SK-N-SH (cell line): ENCODE data around the gene MTPN. TPM values are rescaled to one million over a fixed set of nuclear protein-coding genes. Genes with fewer than 3 reads are reported as not detected.

Experiments
- CTCF ChIA-PET: fragments of 300-600, 350-600 bp; formaldehyde crosslinking; extraction: SDS; loops from one replicate; lab custom pipeline; 2021; lab: Yijun Ruan, JAX
- POLR2A ChIA-PET: fragments of 350-600 bp; sonication (Branson Sonifier 250); formaldehyde crosslinking; extraction: SDS; loops from one replicate; lab custom pipeline; 2020; ENCODE audit warnings: antibody characterized with exemption, inconsistent platforms; lab: Yijun Ruan, JAX
- DNase-seq: peaks from one replicate; pipeline ENCODE4 v3.0.0; 2012
- H2AFZ ChIP-seq: fragments of 200-600 bp; sonication (generic); 2 replicates; pipeline ENCODE4 v1.8.1; 2016; ENCODE audit warnings: antibody characterized with exemption, mild to moderate bottlenecking, low read depth
- H3F3A ChIP-seq: fragments of 200-600 bp; sonication (generic); replicated peaks from 2 replicates; pipeline ENCODE3; 2016; ENCODE audit warnings: antibody characterized with exemption, mild to moderate bottlenecking; ENCODE audit not compliant: insufficient read depth
- H3K27ac ChIP-seq, 2 experiments: fragments of 200-500 bp in 1 of 2; fragments of 200-600 bp in 1 of 2; sonication (Bioruptor generic) in 1 of 2; sonication (generic), shearing (Covaris generic) in 1 of 2; 2 replicates each; pipeline versions ENCODE4 v1.5.1 to v1.6.1; 2014 to 2016; ENCODE audit warnings: low read depth in 2 of 2, inconsistent platforms in 1 of 2, low read length in 1 of 2, mild to moderate bottlenecking in 1 of 2, mixed read lengths in 1 of 2
- H3K27me3 ChIP-seq: fragments of 200-600 bp; sonication (generic), shearing (Covaris generic); 2 replicates; pipeline ENCODE4 v1.6.1; 2016; ENCODE audit warnings: mixed run types; ENCODE audit not compliant: insufficient read depth
- H3K36me3 ChIP-seq, 2 experiments: fragments of 200-500 bp in 1 of 2; fragments of 200-600 bp in 1 of 2; sonication (Bioruptor generic) in 1 of 2; sonication (generic) in 1 of 2; replicated peaks in 1 of 2; 2 replicates each; pipeline versions ENCODE3 to v1.5.1; 2014 to 2016; ENCODE audit warnings: low read length in 1 of 2, mild to moderate bottlenecking in 1 of 2; ENCODE audit not compliant: insufficient read depth in 2 of 2, control insufficient read depth in 1 of 2
- H3K4me1 ChIP-seq, 2 experiments: fragments of 200-500 bp in 1 of 2; fragments of 200-600 bp in 1 of 2; sonication (Bioruptor generic) in 1 of 2; sonication (generic), shearing (Covaris generic) in 1 of 2; 2 replicates each; pipeline versions ENCODE4 v1.5.1 to v1.6.1; 2014 to 2016; ENCODE audit warnings: low read depth in 1 of 2, low read length in 1 of 2, mixed run types in 1 of 2; ENCODE audit not compliant: insufficient read depth in 2 of 2, control insufficient read depth in 1 of 2
- H3K4me2 ChIP-seq: fragments of 200-600 bp; sonication (generic), shearing (Covaris generic); 2 replicates; pipeline ENCODE4 v1.6.1; 2017; ENCODE audit warnings: mixed run types
- H3K4me3 ChIP-seq, 2 experiments: fragments of 200-500 bp in 1 of 2; fragments of 200-600 bp in 1 of 2; sonication (Bioruptor generic) in 1 of 2; sonication (generic), shearing (Covaris generic) in 1 of 2; 2 replicates each; pipeline versions ENCODE4 v1.5.1 to v1.8.1; 2014 to 2016; ENCODE audit warnings: low read depth in 2 of 2, inconsistent platforms in 1 of 2, low read length in 1 of 2, mild to moderate bottlenecking in 1 of 2, mixed read lengths in 1 of 2, moderate library complexity in 1 of 2
- H3K79me2 ChIP-seq: fragments of 200-600 bp; sonication (generic); 2 replicates; pipeline ENCODE4 v1.8.1; 2017; ENCODE audit warnings: mild to moderate bottlenecking; ENCODE audit not compliant: insufficient read depth
- H3K9ac ChIP-seq: fragments of 200-600 bp; sonication (generic); 2 replicates; pipeline ENCODE4 v1.6.1; 2017; ENCODE audit warnings: mixed run types
- H3K9me2 ChIP-seq: fragments of 200-600 bp; sonication (generic); 2 replicates; pipeline ENCODE4 v1.6.1; 2017; ENCODE audit warnings: mixed run types
- H3K9me3 ChIP-seq: fragments of 200-600 bp; sonication (generic); 2 replicates; pipeline ENCODE4 v1.6.1; 2017; ENCODE audit warnings: mixed run types, mild to moderate bottlenecking, moderate library complexity
- H4K20me1 ChIP-seq: fragments of 200-600 bp; sonication (generic); 2 replicates; pipeline ENCODE4 v1.6.1; 2017; ENCODE audit warnings: mild to moderate bottlenecking, mixed run types; ENCODE audit not compliant: insufficient read depth
- EZH2phosphoT487 ChIP-seq: fragments of 200-600 bp; sonication (generic); IDR thresholded peaks from 2 replicates; pipeline ENCODE4 v1.6.1; 2017; ENCODE audit warnings: low read depth, mixed run types, mild to moderate bottlenecking, antibody characterized with exemption, moderate library complexity, borderline replicate concordance
- FOSL2 ChIP-seq: IDR thresholded peaks from 2 replicates; pipeline ENCODE4 v1.4.0; 2012; ENCODE audit warnings: low read depth, mild to moderate bottlenecking, moderate library complexity, borderline replicate concordance
- FOXM1 ChIP-seq: IDR thresholded peaks from 2 replicates; pipeline ENCODE4 v1.4.0; 2012; ENCODE audit warnings: low read depth, mild to moderate bottlenecking
- NFIC ChIP-seq: IDR thresholded peaks from 2 replicates; pipeline ENCODE4 v1.4.0; 2012; ENCODE audit warnings: borderline replicate concordance
- NRF1 ChIP-seq: IDR thresholded peaks from 2 replicates; pipeline ENCODE4 v1.6.1; 2012; ENCODE audit warnings: low read depth, mild to moderate bottlenecking, low read length
- POLR2AphosphoS5 ChIP-seq: IDR thresholded peaks from 2 replicates; pipeline ENCODE4 v1.6.1; 2012; ENCODE audit warnings: low read depth, low read length
- RAD21 ChIP-seq: IDR thresholded peaks from 2 replicates; pipeline ENCODE4 v1.6.1; 2012; ENCODE audit warnings: mild to moderate bottlenecking, low read length
- RCOR1 ChIP-seq: fragments of 150-350 bp; IDR thresholded peaks from 2 replicates; pipeline ENCODE4 v1.6.1; 2017; ENCODE audit warnings: antibody characterized with exemption, low read length
- RFX5 ChIP-seq: IDR thresholded peaks from 2 replicates; pipeline ENCODE4 v1.6.1; 2012; ENCODE audit warnings: mild to moderate bottlenecking, improper control_type of control experiment, low read length
- RXRA ChIP-seq: IDR thresholded peaks from 2 replicates; pipeline ENCODE4 v1.4.0; 2012; ENCODE audit warnings: low read depth, mild to moderate bottlenecking, borderline replicate concordance
- SIN3A ChIP-seq: IDR thresholded peaks from 2 replicates; pipeline ENCODE4 v1.6.1; 2012; ENCODE audit warnings: low read depth, mild to moderate bottlenecking, low read length, moderate library complexity, borderline replicate concordance
- SMC3 ChIP-seq: IDR thresholded peaks from 2 replicates; pipeline ENCODE4 v1.6.1; 2012; ENCODE audit warnings: low read depth, low read length, improper control_type of control experiment
- TAF1 ChIP-seq: IDR thresholded peaks from 2 replicates; pipeline ENCODE4 v1.6.1; 2012; ENCODE audit warnings: low read depth, mild to moderate bottlenecking, low read length, moderate library complexity, borderline replicate concordance
- TCF12 ChIP-seq: IDR thresholded peaks from 2 replicates; pipeline ENCODE4 v1.4.0; 2012
- YY1 ChIP-seq: IDR thresholded peaks from 2 replicates; pipeline ENCODE4 v1.4.0; 2012; ENCODE audit warnings: low read depth, mild to moderate bottlenecking
- ZBTB33 ChIP-seq: IDR thresholded peaks from 2 replicates; pipeline ENCODE4 v1.4.0; 2012; ENCODE audit warnings: low read depth, borderline replicate concordance
- whole genome bisulfite sequencing: methylation state at CpG from one replicate; pipeline ENCODE4 v1.1.6; 2017; ENCODE audit warnings: low lambda C conversion rate; 5-methylcytosine and 5-hydroxymethylcytosine counted together
- polyA plus RNA-seq, 3 experiments: library from polyadenylated mRNA; depleted of rRNA; stranded (reverse); fragments of >200 nt; gene quantifications; 2 replicates each; pipeline ENCODE4 v1.2.3, GENCODE V29; 2012
- TF ChIP-seq, protein P1 (sequence below): fragments of 150-350 bp; IDR thresholded peaks from 2 replicates; pipeline ENCODE4 v1.6.1; 2016; ENCODE audit warnings: mild to moderate bottlenecking, low read depth, low read length
- TF ChIP-seq, protein P2 (sequence below): IDR thresholded peaks from 2 replicates; pipeline ENCODE4 v1.6.1; 2012; ENCODE audit warnings: mild to moderate bottlenecking, low read depth, low read length, moderate library complexity

The MTPN gene
- polyA plus RNA-seq, 1 of the 3 experiments (the other 2 are of a cell fraction): 135 TPM

DNA sequence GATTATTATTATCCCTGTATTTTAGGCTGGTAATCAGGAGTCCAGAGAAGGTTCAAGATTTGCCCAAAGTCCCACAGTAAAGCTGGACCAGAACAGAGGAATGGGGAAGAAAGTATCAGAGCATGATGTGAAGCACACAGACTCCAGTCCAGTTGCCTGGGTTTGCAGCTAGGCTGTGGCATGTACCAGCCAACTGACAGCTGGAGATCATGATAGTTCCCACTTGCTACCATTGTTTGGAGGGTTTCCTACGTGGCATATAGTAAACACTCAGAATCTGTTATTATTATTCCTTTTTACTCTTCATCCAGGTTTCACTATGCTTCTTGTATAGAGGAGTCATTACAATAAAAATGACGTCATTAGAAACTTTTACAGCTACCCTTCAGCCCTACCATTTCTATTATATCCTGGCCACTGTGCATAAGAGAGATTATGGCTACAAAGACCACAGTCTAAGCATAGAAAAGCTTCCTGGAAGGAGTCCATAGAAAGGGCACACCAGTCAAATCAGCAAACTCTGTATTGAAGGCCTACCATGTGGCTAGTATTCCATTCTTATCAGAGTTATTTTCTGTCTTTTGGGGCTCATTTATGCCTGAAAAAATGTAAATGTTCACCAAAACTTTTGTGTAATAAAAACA, 66.6 kb downstream of the MTPN start:
- no peak overlapping the region for H3K9ac ChIP-seq
- H3F3A ChIP-seq: no peaks in the 10 kb centered on the region
- H3K4me3 ChIP-seq: no peak overlapping the region
- H2AFZ ChIP-seq: no peak overlapping the region
- no peaks in the 10 kb centered on the region for H3K9me3 ChIP-seq
- no peaks in the 10 kb centered on the region; a peak in 1 of 4 replicates for H3K4me1 ChIP-seq
- H3K79me2 ChIP-seq: no peaks in the 10 kb centered on the region
- CTCF ChIA-PET: interaction anchor here (1.2 to 1.5 kb wide), 2 partner anchors 9 to 11 kb away, joined by 4 to 5 read pairs; no protein-coding TSS in a partner anchor
- H4K20me1 ChIP-seq: no peaks in the 10 kb centered on the region
- no peak for DNase-seq
- no peak overlapping the region for H3K27ac ChIP-seq
- 65% methylated on average over 2 of the region's 2 CpGs for WGBS
- no peaks in the 10 kb centered on the region for H3K9me2 ChIP-seq
- no peak overlapping the region for H3K4me2 ChIP-seq
- H3K36me3 ChIP-seq: no peaks in the 10 kb centered on the region
- POLR2A ChIA-PET: no interaction called here
- no peaks in the 10 kb centered on the region for H3K27me3 ChIP-seq
- TF ChIP-seq FOXM1 (no peak), RXRA (no peak), YY1 (no peak), EZH2phosphoT487 (no peak), POLR2AphosphoS5 (no peak), SMC3 (no peak), TAF1 (no peak), RAD21 (no peak), ZBTB33 (no peak), RCOR1 (no peak), SIN3A (no peak)

DNA sequence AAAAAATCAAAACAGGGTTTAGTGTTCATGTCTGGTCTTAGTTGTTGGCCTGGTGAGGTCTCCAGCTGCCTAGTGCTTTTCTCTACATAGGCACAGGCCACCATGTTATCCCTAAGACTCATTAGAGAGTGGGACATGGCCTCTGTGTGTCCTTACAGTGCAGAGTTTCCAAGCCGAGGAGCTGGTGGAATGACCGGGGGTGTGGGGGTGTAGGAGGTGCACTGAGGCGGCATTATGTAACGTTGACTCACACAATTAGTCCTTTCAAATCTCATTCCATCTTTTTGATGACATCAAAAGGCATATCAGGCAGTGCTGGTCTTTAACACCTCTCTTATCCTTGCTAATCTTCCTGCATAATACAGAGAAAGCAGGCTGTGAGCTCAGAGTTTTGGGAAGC, 71.3 kb downstream of the MTPN start:
- Histone ChIP-seq H3K79me2 (no peaks in the 10 kb centered on the region), H3K4me3 (no peak overlapping the region), H3K4me2 (no peak overlapping the region), H3K27me3 (no peaks in the 10 kb centered on the region), H3K9me2 (no peaks in the 10 kb centered on the region), H4K20me1 (no peaks in the 10 kb centered on the region), H3K36me3 (no peaks in the 10 kb centered on the region), H3K9ac (no peak overlapping the region), H3K4me1 (no peaks in the 10 kb centered on the region), H3K27ac (no peak overlapping the region), H2AFZ (no peak overlapping the region), H3K9me3 (no peaks in the 10 kb centered on the region), H3F3A (no peaks in the 10 kb centered on the region)
- WGBS: 80% methylated on average over 4 of the region's 4 CpGs
- POLR2A ChIA-PET: no interaction called here
- no peak for DNase-seq
- CTCF ChIA-PET: interaction anchor here (0.6 to 1.1 kb wide), 3 partner anchors 11 to 490 kb away, joined by 3 to 4 read pairs (median 3); no protein-coding TSS in a partner anchor
- TF ChIP-seq RCOR1 (no peak), TAF1 (no peak), NFIC (no peak), POLR2AphosphoS5 (no peak), RFX5 (no peak), TCF12 (no peak), NRF1 (no peak), FOSL2 (no peak), YY1 (no peak)
- TF ChIP-seq, protein P1, sequence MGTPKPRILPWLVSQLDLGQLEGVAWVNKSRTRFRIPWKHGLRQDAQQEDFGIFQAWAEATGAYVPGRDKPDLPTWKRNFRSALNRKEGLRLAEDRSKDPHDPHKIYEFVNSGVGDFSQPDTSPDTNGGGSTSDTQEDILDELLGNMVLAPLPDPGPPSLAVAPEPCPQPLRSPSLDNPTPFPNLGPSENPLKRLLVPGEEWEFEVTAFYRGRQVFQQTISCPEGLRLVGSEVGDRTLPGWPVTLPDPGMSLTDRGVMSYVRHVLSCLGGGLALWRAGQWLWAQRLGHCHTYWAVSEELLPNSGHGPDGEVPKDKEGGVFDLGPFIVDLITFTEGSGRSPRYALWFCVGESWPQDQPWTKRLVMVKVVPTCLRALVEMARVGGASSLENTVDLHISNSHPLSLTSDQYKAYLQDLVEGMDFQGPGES: no peak
- TF ChIP-seq, protein P2, sequence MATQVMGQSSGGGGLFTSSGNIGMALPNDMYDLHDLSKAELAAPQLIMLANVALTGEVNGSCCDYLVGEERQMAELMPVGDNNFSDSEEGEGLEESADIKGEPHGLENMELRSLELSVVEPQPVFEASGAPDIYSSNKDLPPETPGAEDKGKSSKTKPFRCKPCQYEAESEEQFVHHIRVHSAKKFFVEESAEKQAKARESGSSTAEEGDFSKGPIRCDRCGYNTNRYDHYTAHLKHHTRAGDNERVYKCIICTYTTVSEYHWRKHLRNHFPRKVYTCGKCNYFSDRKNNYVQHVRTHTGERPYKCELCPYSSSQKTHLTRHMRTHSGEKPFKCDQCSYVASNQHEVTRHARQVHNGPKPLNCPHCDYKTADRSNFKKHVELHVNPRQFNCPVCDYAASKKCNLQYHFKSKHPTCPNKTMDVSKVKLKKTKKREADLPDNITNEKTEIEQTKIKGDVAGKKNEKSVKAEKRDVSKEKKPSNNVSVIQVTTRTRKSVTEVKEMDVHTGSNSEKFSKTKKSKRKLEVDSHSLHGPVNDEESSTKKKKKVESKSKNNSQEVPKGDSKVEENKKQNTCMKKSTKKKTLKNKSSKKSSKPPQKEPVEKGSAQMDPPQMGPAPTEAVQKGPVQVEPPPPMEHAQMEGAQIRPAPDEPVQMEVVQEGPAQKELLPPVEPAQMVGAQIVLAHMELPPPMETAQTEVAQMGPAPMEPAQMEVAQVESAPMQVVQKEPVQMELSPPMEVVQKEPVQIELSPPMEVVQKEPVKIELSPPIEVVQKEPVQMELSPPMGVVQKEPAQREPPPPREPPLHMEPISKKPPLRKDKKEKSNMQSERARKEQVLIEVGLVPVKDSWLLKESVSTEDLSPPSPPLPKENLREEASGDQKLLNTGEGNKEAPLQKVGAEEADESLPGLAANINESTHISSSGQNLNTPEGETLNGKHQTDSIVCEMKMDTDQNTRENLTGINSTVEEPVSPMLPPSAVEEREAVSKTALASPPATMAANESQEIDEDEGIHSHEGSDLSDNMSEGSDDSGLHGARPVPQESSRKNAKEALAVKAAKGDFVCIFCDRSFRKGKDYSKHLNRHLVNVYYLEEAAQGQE: no peak
